Measurements from ENCODE around the gene TUBA1A.
"Not testable (repeated sequence)": the region's sequence is repeated elsewhere in the genome, so short reads cannot be mapped to it uniquely, and the experiment has no call there.

Gene TUBA1A

DNA sequence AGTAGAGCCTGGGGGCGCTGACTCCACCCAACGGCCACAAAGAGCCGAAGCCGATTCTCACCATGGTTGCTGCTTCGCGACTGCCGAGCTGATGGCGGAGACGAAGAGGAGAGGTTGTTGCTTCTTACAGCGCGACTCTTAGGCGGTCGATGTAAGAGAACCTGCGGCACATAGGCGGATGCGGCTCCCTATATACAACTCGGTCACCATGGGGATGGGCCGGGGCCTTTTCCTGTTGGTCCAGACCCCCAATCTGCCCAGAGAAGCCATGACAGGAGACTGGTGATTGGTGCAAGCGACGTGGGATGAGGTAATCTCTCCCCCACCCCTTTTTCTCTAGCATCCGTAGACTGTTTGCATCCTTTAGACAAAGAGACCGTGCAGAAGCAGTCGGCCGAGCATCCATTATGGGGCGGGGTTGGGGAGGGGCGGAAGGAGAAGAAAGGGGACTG, at the start of gene TUBA1A:
TUBA1A (minus strand) TSS at position 165 of the 452 bp plus-strand sequence; CDS start at position 64, 101 bp downstream.
- DNase-seq (ENCODE audit: low read depth) = peak; percentile 98

DNA sequence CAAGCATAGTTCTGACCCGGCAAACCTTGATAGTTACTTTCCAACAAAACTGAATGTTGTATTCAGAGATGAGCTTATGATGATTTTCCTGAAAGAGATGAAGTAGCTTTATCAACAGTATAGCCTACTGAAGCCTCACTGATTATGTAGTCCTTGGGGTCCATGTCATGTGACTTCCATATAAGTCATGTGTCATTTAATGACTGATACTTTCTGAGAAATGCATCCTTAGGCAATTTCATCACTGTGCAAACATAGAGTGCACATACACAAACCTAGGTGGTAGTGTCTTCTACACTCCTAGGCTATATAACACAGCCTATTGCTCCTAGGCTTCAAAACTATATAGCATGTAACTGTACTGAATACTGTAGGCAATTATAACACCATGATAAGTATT, 47.5 kb upstream of the TUBA1A start:
- no peak for DNase-seq (ENCODE audit: low read depth)

DNA sequence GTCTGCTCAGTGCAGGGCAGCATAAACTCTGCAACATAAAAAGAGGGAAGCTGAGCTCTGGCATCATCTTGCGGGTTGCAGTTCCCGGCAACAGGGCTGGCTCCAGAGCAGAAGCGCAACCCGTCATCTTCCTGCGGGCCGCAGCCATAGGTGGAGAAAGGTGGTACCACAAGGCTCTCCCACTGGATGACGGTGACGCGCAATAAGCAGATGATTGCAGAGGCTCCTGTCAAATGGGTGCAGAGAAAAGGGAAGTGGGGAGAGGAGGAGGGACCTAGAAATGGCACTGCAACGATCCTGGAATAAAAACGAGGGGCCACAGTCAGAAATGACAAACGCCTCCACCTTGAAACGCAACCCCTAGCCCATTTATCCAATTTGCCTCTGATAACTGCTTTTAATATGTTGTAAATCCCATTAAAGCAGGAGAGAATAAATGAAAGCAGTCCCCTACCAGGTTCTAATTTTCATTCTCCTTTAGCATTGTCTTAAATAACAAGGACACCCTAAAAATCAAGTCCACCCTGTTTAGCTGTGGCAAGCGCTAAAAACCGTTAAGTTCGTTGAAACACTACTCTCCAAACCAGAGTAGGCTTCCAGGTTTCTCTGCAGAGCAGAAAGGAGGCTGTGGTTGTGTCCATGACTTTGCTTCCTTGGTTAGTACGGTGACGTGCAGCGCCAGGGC, 45.1 kb upstream of the TUBA1A start:
- DNase-seq (ENCODE audit: low read depth) = no peak

- DNase-seq (ENCODE audit: low read depth) = no peak
Measured at GRCh38 chr12:49232940-49233841, 44.3 kb upstream of the TUBA1A start.

DNA sequence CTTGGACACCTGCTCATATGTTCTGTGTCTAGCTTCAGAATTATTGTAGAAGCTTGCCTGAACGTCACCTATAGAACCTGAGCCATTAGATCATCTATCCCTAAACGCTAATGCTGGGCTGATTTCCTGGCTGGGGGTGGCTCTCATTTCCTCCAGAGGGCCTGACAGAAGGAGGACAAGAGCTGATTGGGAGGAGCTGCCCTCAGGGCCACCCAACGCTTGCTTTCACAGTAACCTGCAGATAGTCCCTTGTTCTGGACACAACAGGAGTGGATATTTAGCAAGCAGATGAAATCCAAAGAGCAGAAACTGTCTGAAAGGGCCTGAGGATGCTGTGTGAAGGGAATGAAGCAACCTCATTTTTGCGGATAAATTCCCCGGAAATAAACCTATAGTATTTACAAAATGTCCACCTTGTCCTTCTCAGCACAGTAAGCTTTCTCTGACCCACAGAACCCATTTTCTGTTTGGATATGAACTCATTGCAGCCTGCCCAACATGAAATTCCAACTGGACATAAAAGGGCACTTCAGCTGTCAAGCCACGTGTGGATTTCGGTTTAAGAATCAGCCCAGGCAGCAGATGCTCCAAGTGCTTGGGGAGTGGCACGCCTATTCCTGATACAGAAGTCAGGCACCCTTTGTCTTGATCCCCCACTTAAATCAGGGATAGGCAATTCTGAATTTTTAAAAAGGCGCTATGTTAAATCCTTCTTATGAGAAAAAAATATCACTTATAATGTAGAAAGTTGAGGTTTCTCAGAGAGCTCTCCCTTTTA, 43.2 kb upstream of the TUBA1A start:
- no peak for DNase-seq (ENCODE audit: low read depth)

- no peak for DNase-seq (ENCODE audit: low read depth)
Measured at GRCh38 chr12:49230805-49231194, 41.9 kb upstream of the TUBA1A start.

- no peak for DNase-seq (ENCODE audit: low read depth)
Measured at GRCh38 chr12:49230176-49230804, 41.4 kb upstream of the TUBA1A start.

GRCh38 chr12:49228653-49229052, 39.8 kb upstream of the TUBA1A start:
- no peak for DNase-seq (ENCODE audit: low read depth)

DNA sequence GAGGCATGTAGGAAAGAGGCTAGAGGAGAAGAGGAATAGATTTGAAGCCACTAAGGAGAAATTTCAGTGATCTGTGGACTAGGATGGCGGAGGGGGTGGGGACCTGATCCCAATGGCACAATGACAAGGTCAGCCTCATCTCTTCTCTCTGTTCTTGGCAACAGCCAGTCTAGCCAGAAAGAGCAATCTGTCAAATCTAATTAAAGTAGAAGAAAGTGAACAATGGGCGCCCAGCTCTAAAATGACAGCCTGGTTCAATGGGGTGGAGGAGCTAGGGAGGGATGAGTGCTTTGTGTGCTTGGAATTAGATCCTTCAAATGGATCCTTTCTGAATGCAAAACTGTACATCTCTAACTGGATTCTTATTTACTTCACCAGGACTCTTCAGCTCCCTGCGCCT, 38.8 kb upstream of the TUBA1A start:
- no peak for DNase-seq (ENCODE audit: low read depth)

DNA sequence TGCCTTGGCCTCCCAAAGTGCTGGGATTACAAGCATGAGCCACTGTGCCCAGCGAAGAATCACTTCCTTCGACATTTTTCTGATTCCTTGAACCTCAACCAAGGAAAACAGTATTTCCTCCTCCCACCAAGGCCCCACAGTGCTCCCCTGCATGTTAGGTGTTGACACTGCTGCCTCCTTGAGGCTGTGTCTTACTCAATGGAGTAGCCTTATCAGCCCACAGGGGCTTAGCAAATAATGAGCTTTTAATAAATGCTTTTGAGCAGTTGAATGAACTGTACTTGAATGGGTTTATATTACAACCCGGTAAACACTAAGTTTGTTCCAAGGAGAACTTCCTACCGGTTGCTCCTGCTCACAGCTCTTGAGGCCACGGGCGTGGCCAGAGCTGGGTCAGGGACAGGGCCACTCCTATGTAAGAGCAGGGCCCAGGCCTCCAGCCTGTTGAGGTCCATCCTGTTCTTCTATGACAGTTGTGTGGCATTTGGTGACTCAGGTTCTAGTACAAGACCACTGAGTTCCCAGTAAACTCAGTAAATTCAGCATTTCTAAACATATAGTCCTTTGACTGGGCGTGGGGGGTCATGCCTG, 36.8 kb upstream of the TUBA1A start:
- DNase-seq (ENCODE audit: low read depth) = no peak

DNA sequence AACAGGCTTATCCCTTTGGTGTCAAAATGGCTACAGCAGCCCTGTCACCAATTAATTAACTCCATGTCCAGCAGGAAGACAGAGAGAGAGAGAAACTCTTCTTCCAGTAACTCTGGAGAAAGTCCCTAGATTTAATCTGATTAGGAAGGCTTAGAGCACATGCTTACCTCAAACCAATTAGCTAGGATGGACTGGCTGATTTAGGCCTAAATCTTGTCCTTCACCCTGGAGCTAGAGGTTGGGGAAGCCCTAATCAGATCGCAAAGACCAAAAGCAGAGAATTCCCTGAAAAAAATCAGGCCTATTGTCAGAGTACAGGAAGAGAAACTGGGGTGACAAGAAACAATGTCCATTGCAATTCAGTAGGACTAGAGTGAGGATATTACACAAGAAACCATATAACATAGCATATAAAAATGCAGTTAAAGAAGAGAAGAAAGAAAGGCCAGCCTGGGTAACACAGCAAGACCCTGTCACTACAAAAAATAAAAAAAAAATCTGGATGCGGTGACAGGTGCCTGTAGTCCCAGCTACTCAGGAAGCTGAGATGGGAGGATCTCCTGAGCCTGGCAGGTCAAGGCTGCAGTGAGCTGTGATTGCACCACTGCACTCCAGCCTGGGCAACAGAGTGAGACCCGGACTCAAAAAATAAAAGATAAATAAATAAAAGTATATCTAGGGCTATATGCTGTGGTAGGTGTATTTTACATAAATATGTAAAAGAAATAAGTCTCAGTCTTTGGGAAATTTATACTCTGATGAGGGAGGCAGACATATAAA, 34.9 kb upstream of the TUBA1A start:
- DNase-seq (ENCODE audit: low read depth) = no peak

DNA sequence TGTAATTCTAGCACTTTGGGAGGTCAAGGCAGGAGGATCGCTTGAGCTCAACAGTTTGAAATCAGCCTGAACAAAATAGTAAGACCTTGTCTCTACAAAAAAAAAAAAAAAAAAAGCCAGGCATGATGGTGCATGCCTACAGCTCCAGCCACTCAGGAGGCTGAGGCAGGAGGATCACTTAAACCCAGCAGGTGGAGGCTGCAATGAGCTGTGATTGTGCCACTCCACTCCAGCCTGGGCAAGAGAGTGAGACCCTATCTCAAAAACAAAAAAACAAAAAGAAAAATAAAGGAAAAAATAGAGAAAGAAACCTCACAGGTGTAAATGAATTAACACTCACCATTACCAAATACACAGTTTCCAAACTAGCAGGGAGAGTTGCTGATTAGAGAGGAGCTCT, 34.2 kb upstream of the TUBA1A start:
- DNase-seq (ENCODE audit: low read depth) = no peak

DNA sequence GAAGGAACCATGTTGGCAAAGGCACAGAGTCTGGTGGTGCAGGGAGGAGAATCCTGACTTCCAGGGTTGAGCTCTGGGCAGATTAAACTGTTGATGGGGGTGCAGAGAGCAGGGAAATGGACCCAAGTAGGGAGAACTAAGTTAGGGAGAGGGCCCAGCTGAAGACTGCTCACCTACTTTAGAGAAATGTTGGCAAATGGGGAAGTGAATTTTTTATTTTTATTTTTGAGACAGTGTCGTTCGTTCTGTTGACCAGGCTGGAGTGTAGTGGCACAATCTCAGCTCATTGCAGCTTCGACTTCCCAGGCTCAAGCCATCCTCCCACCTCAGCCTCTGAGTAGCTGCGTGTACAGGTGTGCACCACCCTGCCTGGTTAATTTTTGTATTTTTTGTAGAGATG, 32.1 kb upstream of the TUBA1A start:
- DNase-seq (ENCODE audit: low read depth) = no peak

DNA sequence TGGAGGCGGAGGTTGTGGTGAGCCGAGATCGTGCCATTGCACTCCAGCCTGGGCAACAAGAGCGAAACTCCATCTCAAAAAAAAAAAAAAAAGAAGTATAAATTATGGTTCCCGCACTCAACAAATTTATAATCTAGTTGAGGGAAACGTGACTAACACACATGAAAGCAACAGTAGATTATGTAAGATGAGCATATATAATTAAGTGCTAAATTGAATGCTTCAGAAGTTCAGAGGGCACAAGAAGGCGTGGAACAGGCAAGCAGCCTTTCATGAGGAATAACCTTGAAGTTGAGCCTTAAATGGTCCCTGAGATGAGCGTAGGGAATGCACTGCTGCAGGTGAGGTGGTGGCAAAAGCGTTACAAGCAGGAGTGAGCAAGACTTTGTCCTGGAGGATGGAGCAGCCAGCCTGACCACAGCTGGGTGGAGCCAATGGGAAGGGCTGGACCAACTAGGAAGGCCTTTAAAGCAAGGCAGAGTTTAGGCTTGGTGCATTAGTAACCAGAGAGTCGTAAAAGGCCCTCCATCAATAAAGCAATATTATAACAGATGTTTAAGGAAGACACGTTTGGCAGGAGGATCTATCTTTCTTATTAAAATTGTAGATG, 30.6 kb upstream of the TUBA1A start:
- DNase-seq (ENCODE audit: low read depth) = no peak

- no peak for DNase-seq (ENCODE audit: low read depth)
Measured at GRCh38 chr12:49212572-49212971, 23.7 kb upstream of the TUBA1A start.

DNA sequence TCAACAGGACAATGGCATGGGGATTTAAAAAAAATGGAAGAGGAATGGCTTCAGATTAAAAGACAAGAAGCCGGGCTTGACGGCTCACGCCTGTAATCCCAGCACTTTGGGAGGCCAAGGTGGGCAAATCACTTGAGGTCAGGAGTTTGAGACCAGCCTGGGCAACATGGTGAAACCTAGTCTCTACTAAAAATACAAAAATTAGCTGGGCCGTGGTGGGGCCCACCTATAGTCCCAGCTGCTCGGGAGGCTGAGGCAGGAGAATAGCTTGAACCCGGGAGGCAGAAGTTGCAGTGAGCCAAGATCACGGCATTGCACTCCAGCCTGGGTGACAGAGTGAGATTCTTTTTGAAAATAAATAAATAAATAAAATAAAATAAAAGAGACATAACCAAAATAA, 21.8 kb upstream of the TUBA1A start:
- DNase-seq (ENCODE audit: low read depth) = not testable (repeated sequence)

DNA sequence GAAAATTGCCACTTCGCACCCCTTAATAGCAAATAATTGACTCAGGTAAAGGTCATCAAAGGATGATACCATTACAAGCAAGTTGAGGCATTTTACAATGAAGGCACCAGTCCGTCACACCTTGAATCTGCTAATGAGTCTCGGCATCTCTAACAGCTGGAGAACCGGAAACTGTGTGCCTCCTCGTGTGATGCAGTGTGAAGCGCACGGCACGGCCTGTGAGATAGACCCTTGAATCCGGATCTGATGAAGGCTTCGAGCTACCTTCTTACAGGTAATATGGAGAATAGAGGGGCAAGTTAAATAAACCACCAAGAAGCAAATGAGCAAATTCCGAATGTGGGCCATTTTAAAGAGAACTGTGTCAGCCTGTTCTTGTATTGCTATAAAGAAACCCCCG, 19.8 kb upstream of the TUBA1A start:
- no peak for DNase-seq (ENCODE audit: low read depth)

GRCh38 chr12:49208146-49208545, 19.3 kb upstream of the TUBA1A start:
- no peak for DNase-seq (ENCODE audit: low read depth)

GRCh38 chr12:49206389-49206788, 17.5 kb upstream of the TUBA1A start:
- no peak for DNase-seq (ENCODE audit: low read depth)

GRCh38 chr12:49201595-49202295, 12.9 kb upstream of the TUBA1A start:
- no peak for DNase-seq (ENCODE audit: low read depth)
